ENCODE measurements around the gene B4GALNT1. TPM values are rescaled to one million over a fixed set of nuclear protein-coding genes. Genes with fewer than 3 reads are reported as not detected.
A peak's percentile ranks its signal among the peaks of the same experiment; 100 is the strongest.
"Not testable (repeated sequence)": the region's sequence is repeated elsewhere in the genome, so short reads cannot be mapped to it uniquely, and the experiment has no call there.

Gene B4GALNT1
- total RNA-seq, 1 experiment from 2014 or later = 0.40 TPM

DNA sequence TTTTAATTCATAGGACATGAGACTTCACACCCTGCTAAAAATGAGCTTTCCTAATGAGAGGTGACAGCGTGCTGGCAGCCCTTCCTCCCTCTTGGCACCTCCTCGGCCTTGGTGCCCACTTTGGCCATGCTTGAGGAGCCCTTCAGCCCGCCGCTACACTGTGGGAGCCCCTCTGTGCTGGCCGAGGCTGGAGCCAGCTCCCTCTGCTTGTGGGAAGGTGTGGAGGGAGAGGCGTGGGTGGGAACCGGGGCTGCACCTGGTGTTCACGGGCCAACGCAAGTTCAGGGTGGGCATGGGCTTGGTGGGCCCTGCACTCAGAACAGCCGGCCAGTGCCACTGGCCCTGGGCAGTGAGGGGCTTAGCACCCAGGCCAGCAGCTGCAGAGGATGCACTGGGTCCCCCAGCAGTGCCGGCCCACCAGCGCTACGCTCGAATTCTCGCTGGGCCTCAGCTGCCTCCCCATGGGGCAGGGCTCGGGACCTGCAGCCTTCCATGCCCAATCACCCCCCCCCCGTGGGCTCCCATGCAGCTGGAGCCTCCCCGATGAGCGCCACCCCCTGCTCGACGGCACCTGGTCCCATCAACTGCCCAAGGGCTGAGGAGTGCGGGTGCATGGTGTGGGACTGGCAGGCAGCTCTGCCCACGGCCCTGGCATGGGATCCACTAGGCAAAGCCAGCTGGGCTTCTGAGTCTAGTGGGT, 22.7 kb upstream of the B4GALNT1 start:
- no TSS peak for BruUV-seq (replicated peaks)
- Mint-ChIP-seq H3K4me1 (ENCODE audit: insufficient read depth, unreplicated experiment) (peaks cover 10% of the 10 kb centered on the region), H3K4me3 (ENCODE audit: unreplicated experiment) (no peak overlapping the region), H3K27me3 (ENCODE audit: insufficient read depth, unreplicated experiment) (no peaks in the 10 kb centered on the region), H3K9me3 (ENCODE audit: unreplicated experiment) (no peaks in the 10 kb centered on the region), H3K27ac (ENCODE audit: low read depth, unreplicated experiment) (no peak overlapping the region), H3K36me3 (ENCODE audit: insufficient read depth, unreplicated experiment) (no peaks in the 10 kb centered on the region)
- DNase-seq (ENCODE audit: unreplicated experiment) = no peak
- CTCF ChIA-PET = interaction anchor here (0.6 to 2.7 kb wide), 7 partner anchors 19 to 1656 kb away, joined by 3 to 17 read pairs (median 3); partner anchors contain the start of genes B4GALNT1 and OS9
- intact Hi-C loops (cut with micrococcal nuclease) = no loop called here
- TF ChIP-seq, protein P1, sequence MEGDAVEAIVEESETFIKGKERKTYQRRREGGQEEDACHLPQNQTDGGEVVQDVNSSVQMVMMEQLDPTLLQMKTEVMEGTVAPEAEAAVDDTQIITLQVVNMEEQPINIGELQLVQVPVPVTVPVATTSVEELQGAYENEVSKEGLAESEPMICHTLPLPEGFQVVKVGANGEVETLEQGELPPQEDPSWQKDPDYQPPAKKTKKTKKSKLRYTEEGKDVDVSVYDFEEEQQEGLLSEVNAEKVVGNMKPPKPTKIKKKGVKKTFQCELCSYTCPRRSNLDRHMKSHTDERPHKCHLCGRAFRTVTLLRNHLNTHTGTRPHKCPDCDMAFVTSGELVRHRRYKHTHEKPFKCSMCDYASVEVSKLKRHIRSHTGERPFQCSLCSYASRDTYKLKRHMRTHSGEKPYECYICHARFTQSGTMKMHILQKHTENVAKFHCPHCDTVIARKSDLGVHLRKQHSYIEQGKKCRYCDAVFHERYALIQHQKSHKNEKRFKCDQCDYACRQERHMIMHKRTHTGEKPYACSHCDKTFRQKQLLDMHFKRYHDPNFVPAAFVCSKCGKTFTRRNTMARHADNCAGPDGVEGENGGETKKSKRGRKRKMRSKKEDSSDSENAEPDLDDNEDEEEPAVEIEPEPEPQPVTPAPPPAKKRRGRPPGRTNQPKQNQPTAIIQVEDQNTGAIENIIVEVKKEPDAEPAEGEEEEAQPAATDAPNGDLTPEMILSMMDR (IDR thresholded peaks at IDR 0.05; ENCODE audit: unreplicated experiment) = no peak
- POLR2A ChIA-PET = interaction anchor here (0.6 to 1.9 kb wide), 3 partner anchors 11 to 30 kb away, joined by 3 to 6 read pairs (median 3); no protein-coding TSS in a partner anchor

DNA sequence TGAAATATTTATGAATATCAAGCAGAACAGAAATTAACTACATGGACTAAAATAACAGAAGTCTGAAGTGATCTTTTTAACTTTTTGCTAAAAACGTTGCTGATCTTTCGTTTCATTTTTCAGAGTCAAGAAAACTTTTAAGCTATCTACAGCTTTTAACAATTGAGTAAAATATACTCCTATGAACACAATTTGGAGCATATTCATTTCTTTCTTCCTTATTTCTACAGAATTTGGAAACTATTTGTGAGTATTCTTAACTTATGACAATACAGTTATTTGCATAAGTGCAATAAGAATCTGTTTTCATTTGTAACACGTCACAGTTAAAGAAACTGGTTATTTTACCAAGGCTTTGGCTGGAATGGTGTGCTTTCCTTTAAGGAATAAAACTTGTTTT, 21.0 kb upstream of the B4GALNT1 start:
- no peaks in the 10 kb centered on the region for H3K9me3 Mint-ChIP-seq (ENCODE audit: unreplicated experiment)
- TF ChIP-seq, protein P1 (IDR thresholded peaks at IDR 0.05; ENCODE audit: unreplicated experiment) = no peak
- ChIA-PET POLR2A (interaction anchor here (0.7 kb wide), 1 partner anchor 91 kb away, joined by 3 read pairs; no protein-coding TSS in a partner anchor), CTCF (interaction anchor here (0.6 to 0.8 kb wide), 3 partner anchors 73 to 506 kb away, joined by 3 to 5 read pairs (median 4); no protein-coding TSS in a partner anchor)
- H3K4me3 Mint-ChIP-seq (ENCODE audit: unreplicated experiment) = no peak overlapping the region
- peaks cover 10% of the 10 kb centered on the region for H3K4me1 Mint-ChIP-seq (ENCODE audit: insufficient read depth, unreplicated experiment)
- no peaks in the 10 kb centered on the region for H3K36me3 Mint-ChIP-seq (ENCODE audit: insufficient read depth, unreplicated experiment)
- BruUV-seq (replicated peaks) = no TSS peak
- no peak for DNase-seq (ENCODE audit: unreplicated experiment)
- intact Hi-C loops (cut with micrococcal nuclease) = no loop called here
- no peaks in the 10 kb centered on the region for H3K27me3 Mint-ChIP-seq (ENCODE audit: insufficient read depth, unreplicated experiment)
- H3K27ac Mint-ChIP-seq (ENCODE audit: low read depth, unreplicated experiment) = no peak overlapping the region

DNA sequence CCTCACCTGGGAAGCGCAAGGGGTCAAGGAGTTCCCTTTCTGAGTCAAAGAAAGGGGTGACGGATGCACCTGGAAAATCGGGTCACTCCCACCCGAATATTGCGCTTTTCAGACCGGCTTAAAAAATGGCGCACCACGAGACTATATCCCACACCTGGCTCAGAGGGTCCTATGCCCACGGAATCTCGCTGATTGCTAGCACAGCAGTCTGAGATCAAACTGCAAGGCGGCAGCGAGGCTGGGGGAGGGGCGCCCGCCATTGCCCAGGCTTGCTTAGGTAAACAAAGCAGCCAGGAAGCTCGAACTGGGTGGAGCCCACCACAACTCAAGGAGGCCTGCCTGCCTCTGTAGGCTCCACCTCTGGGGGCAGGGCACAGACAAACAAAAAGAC, 13.7 kb upstream of the B4GALNT1 start:
- H3K9me3 Mint-ChIP-seq (ENCODE audit: unreplicated experiment) = not testable (repeated sequence)
- CTCF ChIA-PET = interaction anchor here (1.3 kb wide), 2 partner anchors 13 to 14 kb away, joined by 4 to 6 read pairs; partner anchors contain the start of gene B4GALNT1

DNA sequence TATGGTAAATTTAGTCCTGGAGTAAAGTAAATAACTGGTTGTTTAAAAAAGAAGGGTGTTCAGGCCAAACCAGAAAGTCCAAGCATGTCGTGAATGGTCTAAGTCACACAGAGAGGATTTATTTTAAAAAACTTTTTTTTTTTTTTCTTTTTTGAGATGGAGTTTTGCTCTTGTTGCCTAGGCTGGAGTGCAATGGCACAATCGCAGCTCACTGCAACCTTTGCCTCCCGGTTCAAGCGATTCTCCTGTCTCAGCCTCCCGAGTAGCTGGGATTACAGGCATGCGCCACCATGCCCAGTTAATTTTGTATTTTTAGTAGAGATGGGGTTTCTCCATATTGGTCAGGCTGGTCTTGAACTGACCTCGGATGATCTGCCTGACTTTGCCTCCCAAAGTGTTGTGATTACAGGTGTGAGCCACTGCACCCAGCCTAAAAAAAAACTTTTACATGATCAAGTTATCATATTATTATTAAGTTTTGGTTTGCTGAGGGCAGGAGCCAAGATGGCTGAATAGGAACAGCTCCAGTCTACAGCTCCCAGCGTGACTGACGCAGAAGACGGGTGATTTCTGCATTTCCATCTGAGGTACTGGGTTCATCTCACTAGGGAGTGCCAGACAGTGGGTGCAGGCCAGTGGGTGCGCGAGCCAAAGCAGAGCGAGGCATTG, 13.1 kb upstream of the B4GALNT1 start:
- H3K27ac Mint-ChIP-seq (ENCODE audit: low read depth, unreplicated experiment); H3K9me3 Mint-ChIP-seq (ENCODE audit: unreplicated experiment); H3K4me3 Mint-ChIP-seq (ENCODE audit: unreplicated experiment); H3K36me3 Mint-ChIP-seq (ENCODE audit: insufficient read depth, unreplicated experiment); intact Hi-C loops (cut with micrococcal nuclease); H3K4me1 Mint-ChIP-seq (ENCODE audit: insufficient read depth, unreplicated experiment); BruUV-seq (replicated peaks): not testable (repeated sequence)
- ChIA-PET POLR2A (interaction anchor here (1.1 to 1.2 kb wide), 2 partner anchors 12 to 15 kb away, joined by 3 read pairs; no protein-coding TSS in a partner anchor), CTCF (interaction anchor here (1.3 kb wide), 2 partner anchors 13 to 15 kb away, joined by 4 to 6 read pairs; partner anchors contain the start of gene B4GALNT1)
- peak; percentile 52 for DNase-seq (ENCODE audit: unreplicated experiment)
- peaks cover 12% of the 10 kb centered on the region for H3K27me3 Mint-ChIP-seq (ENCODE audit: insufficient read depth, unreplicated experiment)

More for the DNA sequence above, 13.7 kb upstream of the B4GALNT1 start:
- H3K27ac Mint-ChIP-seq (ENCODE audit: low read depth, unreplicated experiment); DNase-seq (ENCODE audit: unreplicated experiment); POLR2A ChIA-PET; H3K4me3 Mint-ChIP-seq (ENCODE audit: unreplicated experiment); H3K4me1 Mint-ChIP-seq (ENCODE audit: insufficient read depth, unreplicated experiment); H3K27me3 Mint-ChIP-seq (ENCODE audit: insufficient read depth, unreplicated experiment); BruUV-seq (replicated peaks); intact Hi-C loops (cut with micrococcal nuclease); H3K36me3 Mint-ChIP-seq (ENCODE audit: insufficient read depth, unreplicated experiment): not testable (repeated sequence)
